Measurements from ENCODE around the gene SGPP2.

Gene SGPP2

DNA sequence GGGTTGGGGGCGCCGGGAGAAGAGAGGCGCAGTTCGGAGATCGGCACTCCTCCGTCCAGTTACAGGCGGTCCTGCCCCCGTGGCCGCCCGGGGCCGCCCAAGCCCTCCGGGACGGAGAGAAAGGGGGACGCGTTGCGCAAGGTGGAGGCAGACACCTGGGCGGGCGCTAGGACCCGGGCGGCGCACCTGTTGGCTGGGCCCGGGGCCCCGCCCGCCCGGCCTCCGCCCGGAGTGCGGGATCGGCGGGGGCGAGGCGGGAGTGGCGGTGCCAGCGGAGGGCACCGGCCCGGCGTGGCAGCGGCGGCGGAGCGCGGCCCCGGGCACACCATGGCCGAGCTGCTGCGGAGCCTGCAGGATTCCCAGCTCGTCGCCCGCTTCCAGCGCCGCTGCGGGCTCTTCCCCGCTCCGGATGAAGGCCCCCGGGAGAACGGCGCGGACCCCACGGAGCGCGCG, at the start of gene SGPP2:
SGPP2 (plus strand) TSS at position 268 of the 453 bp plus-strand sequence; CDS start at position 328, 60 bp downstream.
- no peak for DNase-seq (ENCODE audit: low read depth)
- TF ChIP-seq, protein P1, sequence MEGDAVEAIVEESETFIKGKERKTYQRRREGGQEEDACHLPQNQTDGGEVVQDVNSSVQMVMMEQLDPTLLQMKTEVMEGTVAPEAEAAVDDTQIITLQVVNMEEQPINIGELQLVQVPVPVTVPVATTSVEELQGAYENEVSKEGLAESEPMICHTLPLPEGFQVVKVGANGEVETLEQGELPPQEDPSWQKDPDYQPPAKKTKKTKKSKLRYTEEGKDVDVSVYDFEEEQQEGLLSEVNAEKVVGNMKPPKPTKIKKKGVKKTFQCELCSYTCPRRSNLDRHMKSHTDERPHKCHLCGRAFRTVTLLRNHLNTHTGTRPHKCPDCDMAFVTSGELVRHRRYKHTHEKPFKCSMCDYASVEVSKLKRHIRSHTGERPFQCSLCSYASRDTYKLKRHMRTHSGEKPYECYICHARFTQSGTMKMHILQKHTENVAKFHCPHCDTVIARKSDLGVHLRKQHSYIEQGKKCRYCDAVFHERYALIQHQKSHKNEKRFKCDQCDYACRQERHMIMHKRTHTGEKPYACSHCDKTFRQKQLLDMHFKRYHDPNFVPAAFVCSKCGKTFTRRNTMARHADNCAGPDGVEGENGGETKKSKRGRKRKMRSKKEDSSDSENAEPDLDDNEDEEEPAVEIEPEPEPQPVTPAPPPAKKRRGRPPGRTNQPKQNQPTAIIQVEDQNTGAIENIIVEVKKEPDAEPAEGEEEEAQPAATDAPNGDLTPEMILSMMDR (IDR thresholded peaks at IDR 0.05; ENCODE audit: low read depth, low read length, missing control alignments), result no peak
- H3K4me3 ChIP-seq (ENCODE audit: low read depth, low read length), result peak within 1 kb of the TSS; percentile 86

DNA sequence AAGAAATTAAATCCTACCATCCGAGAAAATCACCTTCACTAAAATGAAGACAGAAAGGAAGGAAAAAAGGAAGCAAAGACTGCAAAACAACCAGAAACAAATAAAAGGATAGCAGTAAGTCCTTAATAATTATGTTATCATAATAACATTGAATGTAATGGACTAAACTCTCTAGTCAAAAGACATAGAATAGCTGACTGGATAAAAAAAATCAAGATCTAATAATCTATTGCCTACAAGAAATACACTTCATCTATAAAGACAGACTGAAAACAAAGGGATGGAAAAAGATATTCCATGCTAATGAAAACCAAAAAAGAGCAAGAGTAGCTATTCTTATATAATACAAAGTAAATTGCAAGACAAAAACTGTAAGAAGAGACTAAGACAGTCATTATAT, 48.5 kb upstream of the SGPP2 start:
- H3K4me3 ChIP-seq (ENCODE audit: low read depth, low read length), result no peak overlapping the region
- TF ChIP-seq, protein P1 (IDR thresholded peaks at IDR 0.05; ENCODE audit: low read depth, low read length, missing control alignments), result no peak
- no peak for DNase-seq (ENCODE audit: low read depth)

DNA sequence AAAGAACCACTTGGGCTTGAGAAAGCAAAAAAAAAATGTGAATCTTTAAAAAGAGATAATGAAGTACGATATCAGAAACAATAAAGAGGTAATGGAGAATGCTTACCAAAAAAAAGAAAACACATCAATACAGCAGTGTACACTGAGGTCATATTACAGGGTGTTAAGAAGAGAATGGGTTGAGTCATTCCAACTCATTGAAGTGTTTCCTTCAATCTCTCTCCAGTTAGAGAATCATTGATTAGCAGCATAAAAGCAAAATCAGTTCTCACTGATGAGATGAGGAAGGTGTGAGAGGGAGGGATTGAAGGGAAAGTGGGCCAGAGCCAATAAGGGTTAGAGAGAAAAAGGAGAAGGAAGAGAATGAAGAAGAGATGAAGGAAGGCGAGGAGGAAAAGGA, 43.9 kb upstream of the SGPP2 start:
- DNase-seq (ENCODE audit: low read depth), result no peak
- TF ChIP-seq, protein P1 (IDR thresholded peaks at IDR 0.05; ENCODE audit: low read depth, low read length, missing control alignments), result no peak
- H3K4me3 ChIP-seq (ENCODE audit: low read depth, low read length), result no peak overlapping the region

GRCh38 chr2:222381566-222381965, 42.8 kb upstream of the SGPP2 start:
- H3K4me3 ChIP-seq (ENCODE audit: low read depth, low read length), result no peak overlapping the region
- no peak for DNase-seq (ENCODE audit: low read depth)
- TF ChIP-seq, protein P1 (IDR thresholded peaks at IDR 0.05; ENCODE audit: low read depth, low read length, missing control alignments), result no peak

DNA sequence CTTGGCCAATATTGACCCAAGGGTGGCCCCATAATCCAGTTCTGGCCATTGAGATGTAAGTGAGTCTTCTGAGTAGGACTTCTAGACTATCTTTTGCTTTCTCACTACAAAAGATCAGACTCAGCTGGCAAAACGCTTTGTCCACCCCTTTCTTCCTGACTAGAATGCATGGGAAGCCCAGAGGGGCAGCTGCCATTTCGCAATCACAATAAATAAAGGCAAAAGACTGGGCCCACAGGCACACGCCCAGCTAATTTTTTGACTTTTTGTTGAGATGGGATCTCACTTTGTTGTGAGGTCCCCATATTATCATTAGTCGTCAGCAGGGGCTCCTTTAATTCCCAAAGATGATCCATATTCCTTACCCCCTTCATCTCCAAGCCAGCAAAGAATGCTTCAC, 41.1 kb upstream of the SGPP2 start:
- H3K4me3 ChIP-seq (ENCODE audit: low read depth, low read length), result no peak overlapping the region
- TF ChIP-seq, protein P1 (IDR thresholded peaks at IDR 0.05; ENCODE audit: low read depth, low read length, missing control alignments), result no peak
- no peak for DNase-seq (ENCODE audit: low read depth)

DNA sequence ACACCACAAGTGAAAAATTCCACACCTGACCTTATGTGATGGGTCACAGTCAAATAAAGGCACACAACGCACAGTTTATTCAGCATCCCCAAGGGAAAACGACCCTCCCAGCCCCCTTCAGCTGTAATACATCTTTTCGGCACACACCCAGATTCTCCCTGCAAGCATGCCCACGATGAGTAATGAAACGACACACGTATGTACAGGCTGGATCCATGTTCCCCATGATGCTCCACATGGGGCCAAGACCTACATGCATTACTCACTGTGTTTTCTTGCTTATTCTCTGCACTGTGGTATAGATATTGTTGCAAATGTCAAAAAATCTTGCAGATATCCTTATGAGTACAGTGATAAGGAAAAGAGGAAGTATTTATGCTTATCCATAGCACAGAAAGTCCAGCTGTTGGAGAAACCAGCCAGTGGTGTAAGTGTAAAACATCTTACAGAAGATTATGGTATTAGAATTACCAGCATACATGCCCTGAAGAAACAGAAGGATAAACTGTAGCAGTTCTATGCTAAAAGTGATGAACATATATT, 32.5 kb upstream of the SGPP2 start:
- no peak for DNase-seq (ENCODE audit: low read depth)
- TF ChIP-seq, protein P1 (IDR thresholded peaks at IDR 0.05; ENCODE audit: low read depth, low read length, missing control alignments), result no peak
- H3K4me3 ChIP-seq (ENCODE audit: low read depth, low read length), result no peak overlapping the region

DNA sequence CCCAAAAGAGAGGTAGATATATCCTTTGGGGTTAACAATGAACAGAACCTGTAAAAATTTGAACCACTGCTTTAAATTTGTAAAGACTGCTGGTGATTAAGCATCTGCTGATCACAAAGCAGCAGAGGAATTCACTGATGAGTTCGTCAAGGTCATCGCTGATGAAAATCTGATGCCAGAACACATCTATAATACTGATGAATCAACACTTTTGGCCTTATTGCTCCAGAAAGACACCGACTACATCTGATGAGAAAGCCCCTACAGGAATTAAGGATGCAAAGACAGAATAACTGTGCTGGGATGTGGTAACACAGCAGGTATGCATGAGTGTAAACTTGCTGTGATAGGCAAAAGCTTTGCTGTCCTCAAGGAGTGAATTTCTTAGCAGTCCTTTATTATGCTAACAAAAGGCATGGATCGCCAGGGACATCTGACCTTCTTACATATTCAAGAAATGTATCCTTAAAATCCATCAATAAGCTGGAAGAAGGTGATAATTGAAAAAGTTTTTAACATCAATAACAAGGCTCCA, 30.5 kb upstream of the SGPP2 start:
- no peak overlapping the region for H3K4me3 ChIP-seq (ENCODE audit: low read depth, low read length)
- DNase-seq (ENCODE audit: low read depth), result no peak
- TF ChIP-seq, protein P1 (IDR thresholded peaks at IDR 0.05; ENCODE audit: low read depth, low read length, missing control alignments), result no peak

Data from GM12864 (cell line).